A673 (cell line): Measurements from ENCODE around the gene DNHD1. TPM values are rescaled to one million over a fixed set of nuclear protein-coding genes. Genes with fewer than 3 reads are reported as not detected.

Source experiments
- BruUV-seq: library from RNA; stranded (reverse); fragments of 400-500 nt; replicated peaks from 2 replicates; lab custom pipeline; 2021; lab: Mats Ljungman, UMichigan
- CTCF ChIA-PET: fragments of 300-600 bp; sonication (Branson Sonifier 250); formaldehyde crosslinking; loops from one replicate; lab custom pipeline; 2022; ENCODE audit warnings: antibody characterized with exemption; lab: Charles Lee
- POLR2A ChIA-PET: fragments of 300-600 bp; sonication (Branson Sonifier 250); formaldehyde crosslinking; loops from one replicate; lab custom pipeline; 2022; ENCODE audit warnings: antibody characterized with exemption; ENCODE audit not compliant: low non-redundant PET; lab: Charles Lee
- DNase-seq: peaks from one replicate; pipeline ENCODE4 v3.0.0-alpha.2; 2015; ENCODE audit warnings: low spot score
- H3K27ac ChIP-seq: fragments of 200-600 bp; sonication (generic); 2 replicates; pipeline ENCODE4 v1.5.1; 2016; ENCODE audit warnings: mixed run types, low read depth, mild to moderate bottlenecking, mixed read lengths, antibody characterized with exemption, low read length; ENCODE audit not compliant: poor library complexity, severe bottlenecking
- H3K27me3 ChIP-seq: fragments of 200-600 bp; sonication (generic); replicated peaks from 2 replicates; pipeline ENCODE4 v1.6.1; 2017; ENCODE audit warnings: mixed run types, low read depth, mild to moderate bottlenecking, mixed read lengths, antibody characterized with exemption, low read length; ENCODE audit not compliant: insufficient read depth, poor library complexity
- H3K36me3 ChIP-seq: fragments of 200-600 bp; sonication (generic); 2 replicates; pipeline ENCODE4 v1.6.1; 2016; ENCODE audit warnings: mixed run types, mild to moderate bottlenecking, mixed read lengths, antibody characterized with exemption, low read length; ENCODE audit not compliant: insufficient read depth, poor library complexity, severe bottlenecking
- H3K4me1 ChIP-seq: fragments of 200-600 bp; sonication (generic); 2 replicates; pipeline ENCODE4 v1.6.1; 2017; ENCODE audit warnings: mixed run types, mild to moderate bottlenecking, mixed read lengths, antibody characterized with exemption, low read length; ENCODE audit not compliant: insufficient read depth, poor library complexity, severe bottlenecking
- H3K4me3 ChIP-seq: fragments of 200-600 bp; sonication (generic); 2 replicates; pipeline ENCODE4 v1.5.1; 2016; ENCODE audit warnings: low read depth, mixed run types, mild to moderate bottlenecking, mixed read lengths, low read length; ENCODE audit not compliant: poor library complexity, severe bottlenecking
- H3K9me3 ChIP-seq: fragments of 200-600 bp; sonication (generic); 2 replicates; pipeline ENCODE4 v1.6.1; 2016; ENCODE audit warnings: mixed run types, low read depth, mild to moderate bottlenecking, mixed read lengths, antibody characterized with exemption, low read length; ENCODE audit not compliant: poor library complexity, severe bottlenecking
- CTCF ChIP-seq: fragments of 300-800, 200-600 bp; sonication (generic); conservative IDR thresholded peaks from 2 replicates; pipeline ENCODE4 v1.5.1; 2017; ENCODE audit warnings: low read depth, mild to moderate bottlenecking, antibody characterized with exemption, low read length, moderate library complexity, mixed read lengths
- EZH2 ChIP-seq: fragments of 200-600 bp; sonication (generic); IDR thresholded peaks from 2 replicates; pipeline ENCODE4 v1.6.1; 2017; ENCODE audit warnings: borderline replicate concordance, low read depth, mild to moderate bottlenecking, mixed read lengths, antibody characterized with exemption, low read length; ENCODE audit not compliant: poor library complexity, severe bottlenecking
- intact Hi-C: fragments of 100-400 bp; cut with micrococcal nuclease; formaldehyde crosslinking; loops from one replicate; pipeline ENCODE4 v1.10.0; 2022; ENCODE audit not compliant: unreplicated experiment
- total RNA-seq: library from RNA; stranded (reverse); gene quantifications from 2 replicates; pipeline ENCODE4 v1.2.3, GENCODE V29; 2021

Gene DNHD1
- total RNA-seq, 1 experiment from 2014 or later: 20.1 TPM

- Histone ChIP-seq H3K36me3 (peaks cover 10% of the 10 kb centered on the region), H3K4me1 (peaks cover 30% of the 10 kb centered on the region), H3K4me3 (peak overlapping the region; percentile 82), H3K27me3 (no peaks in the 10 kb centered on the region), H3K27ac (no peak overlapping the region), H3K9me3 (no peaks in the 10 kb centered on the region)
- no peak for DNase-seq
- no peak for TF ChIP-seq EZH2
- no peak for TF ChIP-seq CTCF
- CTCF ChIA-PET: interaction anchor here (0.5 to 2.4 kb wide), 2 partner anchors 94 to 368 kb away, joined by 4 to 5 read pairs; no protein-coding TSS in a partner anchor
- intact Hi-C loops: no loop called here
- POLR2A ChIA-PET: interaction anchor here (0.6 kb wide), 1 partner anchor 83 kb away, joined by 3 read pairs; the partner anchor contains the start of gene SMPD1
- no TSS peak for BruUV-seq
Measured at GRCh38 chr11:6472934-6473333, 24.1 kb upstream of the DNHD1 start.

DNA sequence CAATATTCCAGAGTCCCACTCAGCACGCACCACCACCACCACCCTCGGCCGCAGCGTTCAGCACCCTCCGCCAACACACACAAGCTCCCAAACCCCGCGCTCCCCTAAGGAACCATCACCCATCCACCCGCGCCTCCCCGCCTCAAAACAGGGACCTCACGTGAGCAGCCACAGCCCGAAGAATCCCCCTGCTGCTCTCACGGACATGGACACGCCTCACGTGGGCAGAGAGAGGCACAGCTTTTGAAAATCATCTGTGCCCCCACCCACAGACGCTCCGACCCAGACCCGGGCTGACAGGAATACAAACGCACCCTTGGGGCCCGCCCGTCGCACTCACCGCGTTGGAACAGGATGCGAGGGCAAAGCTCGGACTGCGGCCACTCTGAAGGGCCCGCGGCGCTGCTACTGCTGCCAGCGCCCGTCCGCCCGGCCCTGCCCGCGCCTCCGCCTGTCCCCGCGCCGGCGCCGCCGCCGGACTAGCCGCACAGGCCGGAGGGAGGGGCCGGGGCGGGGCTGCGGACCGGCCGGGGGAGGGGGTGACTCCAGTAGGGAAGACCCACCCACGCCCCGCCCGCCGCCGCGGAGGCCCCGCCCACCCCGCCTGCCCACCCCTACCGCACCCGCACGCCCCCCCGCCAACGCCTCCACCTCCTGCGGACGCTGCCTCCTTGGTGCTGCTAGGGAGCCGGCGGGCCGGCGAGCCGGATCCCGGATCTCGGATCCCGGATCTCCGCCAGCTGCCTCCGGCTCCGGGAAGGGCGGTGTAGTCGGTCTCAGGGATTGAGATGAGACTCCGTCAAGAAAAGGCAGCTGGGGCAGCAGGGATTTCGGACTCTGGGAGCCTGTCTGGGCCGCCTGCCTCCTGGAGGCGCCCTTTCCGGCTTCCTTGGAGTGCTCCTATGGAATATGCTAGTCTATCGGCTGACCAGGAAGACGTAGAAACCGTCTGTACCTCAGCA lies 23.3 kb upstream of the DNHD1 start, which contains the start of gene TRIM3:
TSS of gene TRIM3 (minus strand) at position 491 of the 962 bp plus-strand sequence. CDS start 8,246 bp downstream, outside the sequence.
- Histone ChIP-seq H3K4me1 (peaks cover 26% of the 10 kb centered on the region), H3K9me3 (no peaks in the 10 kb centered on the region), H3K4me3 (peak within 1 kb of the TSS; percentile 82), H3K36me3 (peaks cover 18% of the 10 kb centered on the region), H3K27me3 (no peaks in the 10 kb centered on the region), H3K27ac (peak within 1 kb of the TSS; percentile 86)
- POLR2A ChIA-PET: interaction anchor here (0.6 to 1.2 kb wide), 2 partner anchors 83 kb away, joined by 3 to 12 read pairs; partner anchors contain the start of gene SMPD1
- intact Hi-C loops: no loop called here
- TF ChIP-seq EZH2: no peak
- TF ChIP-seq CTCF: peak; percentile 46
- CTCF ChIA-PET: interaction anchor here (0.5 to 2.4 kb wide), 3 partner anchors 95 to 771 kb away, joined by 3 to 5 read pairs (median 4); no protein-coding TSS in a partner anchor
- no TSS peak for BruUV-seq
- peak; percentile 88 for DNase-seq

DNA sequence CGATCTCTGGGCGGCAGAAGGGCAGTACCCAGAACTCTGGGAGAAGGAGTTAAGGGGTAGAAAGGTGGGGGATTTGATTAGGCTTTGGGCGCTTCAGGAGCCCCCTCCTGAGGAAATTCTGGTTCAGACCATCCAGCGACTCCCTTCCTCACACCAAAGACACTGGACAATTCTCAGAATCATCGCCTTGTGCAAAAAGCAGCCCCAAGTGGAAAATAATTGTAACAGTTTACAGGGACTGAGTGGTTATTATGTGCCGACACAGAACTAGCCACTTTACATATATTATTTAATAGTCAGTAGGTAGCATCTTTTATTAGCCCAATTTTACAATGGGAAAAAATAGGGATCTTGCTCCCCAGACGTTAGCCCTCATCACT lies 22.7 kb upstream of the DNHD1 start:
- H3K4me3 ChIP-seq: peak overlapping the region; percentile 82
- TF ChIP-seq CTCF: no peak
- no peak for TF ChIP-seq EZH2
- no peak for DNase-seq
- H3K4me1 ChIP-seq: peaks cover 19% of the 10 kb centered on the region
- BruUV-seq: no TSS peak
- H3K9me3 ChIP-seq: no peaks in the 10 kb centered on the region
- POLR2A ChIA-PET: interaction anchor here (1.2 kb wide), 1 partner anchor 84 kb away, joined by 12 read pairs; the partner anchor contains the start of gene SMPD1
- H3K27me3 ChIP-seq: no peaks in the 10 kb centered on the region
- intact Hi-C loops: no loop called here
- peak overlapping the region; percentile 86 for H3K27ac ChIP-seq
- H3K36me3 ChIP-seq: peaks cover 24% of the 10 kb centered on the region
- CTCF ChIA-PET: interaction anchor here (0.7 to 2.4 kb wide), 2 partner anchors 95 to 771 kb away, joined by 3 to 5 read pairs; no protein-coding TSS in a partner anchor
